ENCODE results near the gene NDUFS7.
"Not testable (repeated sequence)": the region's sequence is repeated elsewhere in the genome, so short reads cannot be mapped to it uniquely, and the experiment has no call there.

The NDUFS7 gene

GRCh38 chr19:1418951-1419738 is 35.4 kb downstream of the NDUFS7 start:
- DNase-seq, result no peak

DNA sequence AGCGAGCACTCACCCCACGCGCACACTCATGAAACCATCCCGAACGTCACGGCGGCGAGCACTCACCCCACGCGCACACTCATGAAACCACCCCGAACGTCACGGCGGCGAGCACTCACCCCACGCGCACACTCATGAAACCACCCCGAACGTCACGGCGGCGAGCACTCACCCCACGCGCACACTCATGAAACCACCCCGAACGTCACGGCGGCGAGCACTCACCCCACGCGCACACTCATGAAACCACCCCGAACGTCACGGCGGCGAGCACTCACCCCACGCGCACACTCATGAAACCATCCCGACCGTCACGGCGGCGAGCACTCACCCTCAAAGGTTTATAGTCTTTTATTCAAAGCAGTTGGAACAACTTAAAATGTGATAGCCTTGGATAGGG is 36.4 kb downstream of the NDUFS7 start:
- not testable (repeated sequence) for DNase-seq

DNA sequence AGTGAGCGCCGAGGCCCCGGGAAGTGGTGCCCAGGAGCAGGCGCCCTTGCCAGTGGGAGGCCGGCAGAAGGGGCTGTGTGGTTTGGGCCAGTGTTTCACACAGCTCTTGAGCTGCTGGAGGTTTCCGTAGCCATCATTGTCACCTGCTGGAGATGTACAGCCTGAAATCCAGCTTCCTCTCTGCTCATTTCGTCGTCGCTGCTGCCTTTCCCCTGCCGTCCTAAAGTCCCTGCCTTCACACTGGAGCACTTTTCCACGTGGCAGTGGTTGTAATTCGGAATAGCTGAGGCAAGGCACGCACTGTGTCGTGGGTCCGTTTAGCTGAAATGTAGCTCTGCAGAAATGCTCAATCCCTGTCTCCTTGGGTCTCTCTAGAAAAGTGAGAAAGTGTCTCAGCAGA is 36.9 kb downstream of the NDUFS7 start:
- no peak for DNase-seq

GRCh38 chr19:1421218-1421957 is 37.7 kb downstream of the NDUFS7 start:
- DNase-seq, result no peak

DNA sequence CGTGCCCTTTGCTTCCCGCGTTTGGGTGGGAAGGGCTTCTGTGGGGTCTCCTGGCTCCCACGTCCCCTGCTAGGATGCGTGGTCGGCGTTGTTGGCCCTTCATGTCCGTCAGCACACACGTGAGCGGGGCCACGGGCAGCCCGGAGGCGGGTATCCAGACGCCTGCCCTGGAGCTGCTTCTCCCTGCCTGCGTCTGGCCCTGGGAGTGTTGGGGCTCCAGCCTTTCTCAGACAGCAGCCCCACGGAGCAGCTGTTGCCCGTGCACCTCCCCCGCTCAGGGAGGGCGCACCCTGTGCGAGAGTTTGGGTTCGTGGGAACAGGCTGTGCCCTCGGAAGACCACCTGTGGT is 38.2 kb downstream of the NDUFS7 start:
- no peak for DNase-seq

DNA sequence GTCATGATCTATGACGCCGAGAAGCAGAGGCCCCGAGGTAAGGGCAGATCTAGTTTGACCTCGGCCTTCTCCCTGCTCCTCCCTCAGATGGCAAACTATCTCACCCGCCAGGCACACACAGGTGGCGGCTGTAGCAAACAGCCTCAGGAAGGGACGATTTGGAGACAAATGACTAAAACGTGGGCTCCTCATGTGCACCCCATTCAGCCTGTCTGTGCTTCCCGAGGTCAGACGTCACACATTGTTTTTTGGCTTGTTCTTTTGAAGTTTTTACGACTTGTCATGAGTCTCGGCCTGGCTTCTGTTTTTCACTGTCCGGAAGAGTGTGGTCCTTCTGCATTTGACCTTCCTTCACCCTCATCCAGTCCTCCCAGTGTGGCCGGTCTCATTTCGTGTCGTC is 38.7 kb downstream of the NDUFS7 start:
- DNase-seq, result no peak

GRCh38 chr19:1422943-1423342 is 39.2 kb downstream of the NDUFS7 start:
- no peak for DNase-seq

- DNase-seq, result no peak
These were observed 39.9 kb downstream of the NDUFS7 start for GRCh38 chr19:1423436-1424191.

DNA sequence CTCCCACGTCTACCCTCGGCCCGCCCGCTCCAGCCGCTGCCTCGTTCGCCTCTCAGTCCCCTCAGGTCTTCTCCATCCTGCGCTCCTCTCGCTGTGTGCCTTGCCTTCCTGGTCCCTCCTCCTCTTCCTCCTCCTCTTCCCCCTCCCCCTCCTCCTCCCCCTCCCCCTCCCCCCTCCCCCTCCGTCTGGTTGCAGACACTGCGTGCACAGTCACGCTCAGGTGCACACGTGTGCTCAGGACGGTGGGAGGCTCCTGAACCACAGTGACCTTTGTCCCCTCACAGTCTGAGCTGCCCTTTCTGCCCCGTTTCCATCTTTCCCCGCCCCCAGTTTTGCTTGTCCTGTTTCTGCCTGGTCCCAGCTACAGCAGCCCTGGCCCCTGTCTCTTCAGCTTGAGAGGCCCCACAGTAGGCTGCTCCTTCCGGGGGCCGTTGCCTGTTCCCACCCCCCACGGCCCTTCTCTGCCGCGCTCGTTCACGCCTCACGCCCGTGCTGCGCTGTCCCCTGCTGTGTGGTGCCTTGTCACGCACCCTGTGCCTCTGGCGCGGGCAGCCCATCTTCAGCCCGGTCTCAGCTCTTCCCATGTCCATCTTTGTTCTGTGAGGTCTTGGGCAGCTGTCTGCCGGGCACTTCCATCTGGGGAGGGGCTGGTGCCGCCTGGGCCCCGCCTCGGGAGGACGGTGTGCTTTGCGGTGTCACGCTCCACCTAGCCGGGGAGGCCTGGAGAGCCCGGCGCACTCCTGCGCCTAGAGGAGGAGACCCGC is 40.7 kb downstream of the NDUFS7 start:
- DNase-seq, result no peak

- no peak for DNase-seq
These were observed 41.6 kb downstream of the NDUFS7 start for GRCh38 chr19:1425102-1425837.

- DNase-seq, result no peak
These were observed 42.2 kb downstream of the NDUFS7 start for GRCh38 chr19:1425902-1426301.

- no peak for DNase-seq
These were observed 43.0 kb downstream of the NDUFS7 start for GRCh38 chr19:1426736-1427135.

- no peak for DNase-seq
These were observed 43.7 kb downstream of the NDUFS7 start for GRCh38 chr19:1427221-1427920.

DNA sequence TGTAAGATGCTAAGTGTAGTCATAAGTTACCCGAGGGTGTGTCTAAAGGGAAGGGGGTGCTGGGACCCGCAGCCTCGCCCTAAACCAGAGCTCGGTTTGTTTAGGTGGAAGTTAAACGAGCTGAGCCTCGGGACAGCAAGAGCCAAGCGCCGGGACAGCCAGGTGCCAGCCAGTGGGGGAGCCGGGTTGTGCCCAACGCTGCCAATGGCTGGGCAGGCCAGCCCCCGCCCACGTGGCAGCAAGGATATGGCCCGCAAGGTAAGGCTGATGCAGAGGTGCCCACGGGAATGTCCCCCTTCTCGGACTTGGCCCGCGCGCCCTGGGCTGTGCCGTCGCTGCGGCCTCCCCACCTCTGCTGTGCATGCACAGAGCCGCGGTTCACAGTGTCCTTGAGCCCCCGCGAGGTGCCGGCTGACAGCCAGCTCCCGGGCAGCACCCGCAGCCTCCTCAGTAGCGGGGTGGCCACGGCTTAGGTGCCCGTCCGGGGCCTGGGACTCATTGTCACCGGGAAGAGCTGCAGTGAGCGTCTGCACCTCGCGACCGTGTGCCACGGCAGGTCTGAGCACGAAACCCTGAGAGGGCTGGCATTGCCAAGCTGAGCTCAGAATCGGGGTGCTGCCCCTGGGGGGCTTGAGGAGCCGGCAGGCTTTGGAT is 45.2 kb downstream of the NDUFS7 start:
- no peak for DNase-seq

- DNase-seq, result no peak
These were observed 46.0 kb downstream of the NDUFS7 start for GRCh38 chr19:1429750-1430149.

DNA sequence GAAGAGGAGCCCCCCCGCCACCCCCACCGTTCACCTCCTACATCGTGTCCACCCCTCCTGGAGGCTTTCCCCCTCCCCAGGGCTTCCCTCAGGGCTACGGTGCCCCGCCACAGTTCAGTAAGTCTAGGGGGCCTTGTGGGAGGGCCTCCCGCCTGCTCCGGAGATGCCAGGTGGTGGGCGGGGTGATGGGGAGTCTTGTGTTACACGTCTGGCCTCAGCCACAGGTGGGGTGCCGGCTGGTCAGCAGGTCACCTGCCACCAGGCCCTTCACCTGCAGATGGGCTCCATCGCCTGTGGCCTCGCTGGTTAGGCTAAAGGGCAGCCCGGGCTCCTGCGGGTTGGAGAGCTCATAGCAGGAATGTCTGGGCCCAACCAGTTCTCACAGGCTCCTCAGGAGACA is 46.5 kb downstream of the NDUFS7 start:
- DNase-seq, result no peak

DNA sequence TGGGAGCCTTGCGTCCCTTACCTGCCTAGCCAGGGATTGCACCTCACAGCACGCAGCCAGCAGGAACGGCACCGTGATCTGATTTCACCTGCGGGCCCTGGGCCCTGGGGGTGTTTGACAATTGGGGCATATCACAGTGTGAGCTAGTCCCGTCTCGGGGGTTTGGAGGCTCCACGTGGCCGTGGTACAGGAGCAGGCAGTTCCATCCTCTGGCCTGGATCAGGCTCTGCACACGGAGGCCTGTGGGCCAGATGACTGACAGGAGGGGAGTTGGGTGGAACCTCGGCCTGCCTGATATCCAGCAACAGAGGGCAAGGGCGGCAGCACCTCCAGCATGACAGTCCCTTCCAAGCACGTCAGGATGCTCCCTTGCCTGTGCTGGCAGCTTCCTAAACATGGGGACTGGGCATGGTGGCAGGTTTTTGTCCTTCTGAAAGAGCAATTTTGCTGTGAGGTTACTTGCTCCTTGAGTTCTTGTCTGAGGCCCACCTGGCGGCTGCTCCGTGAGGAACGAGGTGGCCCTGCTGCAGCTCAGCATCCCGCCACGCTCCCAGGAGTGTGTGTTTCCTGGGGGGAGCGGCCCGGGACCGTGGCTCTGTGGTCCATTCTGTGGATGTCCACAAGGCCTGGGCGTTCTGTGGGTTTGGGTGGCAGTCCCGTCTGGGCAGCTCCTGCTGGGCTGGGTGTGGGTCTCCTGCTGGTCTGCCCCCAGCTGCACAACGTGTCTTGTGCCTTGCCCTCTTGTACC is 48.2 kb downstream of the NDUFS7 start:
- no peak for DNase-seq

- DNase-seq, result no peak
These were observed 48.8 kb downstream of the NDUFS7 start for GRCh38 chr19:1432507-1432887.

DNA sequence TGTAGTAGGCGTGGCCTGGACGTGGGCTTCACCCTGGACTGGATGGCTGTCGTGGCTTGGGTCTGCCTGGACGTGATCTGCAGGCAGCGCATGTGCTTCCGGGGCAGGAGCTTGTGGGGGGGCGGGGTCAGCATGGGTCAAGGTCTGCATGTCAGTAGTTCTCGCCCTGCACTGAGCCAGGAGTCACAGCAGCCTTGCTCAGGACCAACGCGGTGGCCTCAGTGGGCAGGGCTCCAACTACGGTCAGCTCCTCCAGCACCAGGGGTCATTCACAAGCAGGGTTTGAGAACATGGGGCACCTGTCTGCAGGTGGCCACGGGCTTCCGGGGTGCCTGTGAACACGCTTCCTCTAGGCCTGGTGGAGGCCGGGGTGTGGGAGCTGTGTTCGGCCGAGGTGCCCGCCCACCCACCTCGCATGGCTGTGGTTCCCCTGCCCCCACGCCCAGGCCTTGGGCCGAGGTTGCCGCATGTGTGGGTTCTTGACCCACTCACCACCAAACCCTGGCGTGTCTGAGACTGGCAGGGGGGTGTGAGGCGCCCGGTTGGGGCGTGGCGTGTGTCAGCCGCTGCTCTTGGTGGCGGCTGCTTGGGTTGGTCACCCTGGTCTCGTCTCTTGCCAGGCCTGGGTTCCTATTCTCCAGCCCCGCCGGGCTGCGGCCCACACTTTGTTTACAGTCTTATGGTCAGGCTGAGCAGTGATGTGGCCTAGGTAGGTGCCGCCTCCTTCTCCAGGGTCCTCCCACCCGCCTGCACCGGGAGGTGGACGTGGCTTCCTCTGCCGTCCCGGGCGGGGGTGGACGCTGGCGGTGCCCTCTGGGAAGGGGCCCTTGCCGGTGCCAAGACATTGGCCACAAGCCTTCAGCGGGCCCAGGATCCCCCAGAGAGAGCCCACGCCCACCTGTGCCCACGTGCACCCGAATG is 49.7 kb downstream of the NDUFS7 start:
- no peak for DNase-seq
